Measurements from ENCODE around the gene TEAD1. TPM values are rescaled to one million over a fixed set of nuclear protein-coding genes. Genes with fewer than 3 reads are reported as not detected.

Gene TEAD1
- total and polyA plus RNA-seq, 9 of the 15 experiments (the other 6 are each of a cell fraction or from before 2014, with no cell fraction given) = 1.7 to 17.7 (median 10.8) TPM

- TF ChIP-seq TRIM24 (IDR thresholded peaks at IDR 0.05) = peak in 1 of 2 experiments; percentile 16; a peak in 1 of 4 replicates
- peak; percentile 38; the same call in 1 of the 2 replicates for TF ChIP-seq JUN (IDR thresholded peaks at IDR 0.05; ENCODE audit: borderline replicate concordance, low read depth, low read length)
- TF ChIP-seq JUN (CRISPR knock-in tag; IDR thresholded peaks at IDR 0.05; ENCODE audit: borderline replicate concordance) = no peak
- 0 out of 4 replicates have a peak, but pooled peaks of 1 of the 2 experiments have one; percentile 39 for TF ChIP-seq TBL1XR1 (IDR thresholded peaks at IDR 0.05; ENCODE audit: low read length in 2 of 2)
- TF ChIP-seq ZNF263 (CRISPR knock-in tag; IDR thresholded peaks at IDR 0.05; ENCODE audit: borderline replicate concordance) = peak; percentile 59; the same call in 1 of the 2 replicates
- peak; percentile 19; the same call in 1 of the 2 replicates for TF ChIP-seq POLR2AphosphoS5 (IDR thresholded peaks at IDR 0.05; ENCODE audit: control insufficient read depth, insufficient read depth, low read depth, low read length)
- TF ChIP-seq MXI1 (IDR thresholded peaks at IDR 0.05; ENCODE audit: low read depth, low read length) = 0 out of 2 replicates have a peak, but pooled peaks have one; percentile 35
- peak; percentile 83 for TF ChIP-seq MEIS2 (IDR thresholded peaks at IDR 0.05; ENCODE audit: partially characterized antibody)
- peak; percentile 46; the same call in 1 of the 2 replicates for TF ChIP-seq NFIX (CRISPR knock-in tag; IDR thresholded peaks at IDR 0.05; ENCODE audit: low read depth)
- peak; percentile 70 to 75; a peak in 3 of 4 replicates for TF ChIP-seq FOXK2 (conservative IDR thresholded peaks at IDR 0.05 in 1 of 2, IDR thresholded peaks at IDR 0.05 in 1 of 2; ENCODE audit: low read depth in 2 of 2)
- peak; percentile 38; the same call in 1 of the 2 replicates for TF ChIP-seq CBFA2T3 (IDR thresholded peaks at IDR 0.05)
- 0 out of 4 replicates have a peak, but pooled peaks of 1 of the 2 experiments have one; percentile 37 for TF ChIP-seq ARNT (IDR thresholded peaks at IDR 0.05)
- peak; percentile 26; the same call in 1 of the 2 replicates for TF ChIP-seq EP300 (IDR thresholded peaks at IDR 0.05; ENCODE audit: low read length)
- no peak for TF ChIP-seq TGIF2 (CRISPR knock-in tag; IDR thresholded peaks at IDR 0.05)
- TF ChIP-seq NFIC (IDR thresholded peaks at IDR 0.05) = peak; percentile 99
- TF ChIP-seq NCOR1 (IDR thresholded peaks at IDR 0.05) = peak; percentile 37; the same call in 1 of the 2 replicates
- TF ChIP-seq ATF7 (IDR thresholded peaks at IDR 0.05) = peak; percentile 59
- 0 out of 2 replicates have a peak, but pooled peaks have one; percentile 24 for TF ChIP-seq JUND (IDR thresholded peaks at IDR 0.05; ENCODE audit: borderline replicate concordance, low read depth, low read length)
- peak; percentile 28; the same call in 1 of the 3 replicates for TF ChIP-seq JUND (tag; IDR thresholded peaks at IDR 0.05; ENCODE audit: borderline replicate concordance, low read depth, low read length)
- TF ChIP-seq BHLHE40 (IDR thresholded peaks at IDR 0.05; ENCODE audit: low read length) = peak; percentile 67
- 0 out of 2 replicates have a peak, but pooled peaks have one; percentile 27 for TF ChIP-seq MTA3 (IDR thresholded peaks at IDR 0.05; ENCODE audit: borderline replicate concordance)
- 0 out of 2 replicates have a peak, but pooled peaks have one; percentile 61 for TF ChIP-seq HDAC2 (IDR thresholded peaks at IDR 0.05)
- TF ChIP-seq SIN3A (IDR thresholded peaks at IDR 0.05; ENCODE audit: borderline replicate concordance in 2 of 2, control insufficient read depth in 1 of 2, low read depth in 2 of 2, low read length in 2 of 2) = no peak
- peak; percentile 65; the same call in 1 of the 2 replicates for TF ChIP-seq FOXA1 (IDR thresholded peaks at IDR 0.05; ENCODE audit: borderline replicate concordance)
- no peak for TF ChIP-seq ZNF140 (CRISPR knock-in tag; IDR thresholded peaks at IDR 0.05)
- no peak for TF ChIP-seq MAFF (IDR thresholded peaks at IDR 0.05; ENCODE audit: low read length)
- TF ChIP-seq ZNF766 (CRISPR knock-in tag; conservative IDR thresholded peaks at IDR 0.05) = no peak
- TF ChIP-seq FOXA3 (CRISPR knock-in tag; conservative IDR thresholded peaks at IDR 0.05 in 1 of 2, IDR thresholded peaks at IDR 0.05 in 1 of 2) = peak; percentile 97 to 98
Measured at GRCh38 chr11:12706545-12707499, 32.6 kb downstream of the TEAD1 start (continued).
